Measurements from ENCODE around the gene PACSIN2.

PACSIN2 gene

GRCh38 chr22:42948294-42948693 lies 66.7 kb downstream of the PACSIN2 start:
- DNase-seq (ENCODE audit: extremely low read depth, insufficient read length), result no peak
- no peak for TF ChIP-seq CTCF (IDR thresholded peaks at IDR 0.05; ENCODE audit: insufficient read depth, low read length, poor library complexity, severe bottlenecking)
- 0 out of 2 replicates have a peak, but pooled peaks cover 1% of the 10 kb centered on the region for H3K36me3 ChIP-seq (ENCODE audit: control insufficient read depth, insufficient read depth, low read length)
- no peak overlapping the region for H3K4me3 ChIP-seq (replicated peaks; ENCODE audit: low read depth, low read length)
- no peaks in the 10 kb centered on the region for H3K27me3 ChIP-seq (replicated peaks; ENCODE audit: control insufficient read depth, insufficient read depth, low read length)

GRCh38 chr22:42947211-42947990 lies 67.5 kb downstream of the PACSIN2 start:
- H3K27me3 ChIP-seq (replicated peaks; ENCODE audit: control insufficient read depth, insufficient read depth, low read length), result no peaks in the 10 kb centered on the region
- H3K4me3 ChIP-seq (replicated peaks; ENCODE audit: low read depth, low read length), result no peak overlapping the region
- TF ChIP-seq CTCF (IDR thresholded peaks at IDR 0.05; ENCODE audit: insufficient read depth, low read length, poor library complexity, severe bottlenecking), result no peak
- no peak for DNase-seq (ENCODE audit: extremely low read depth, insufficient read length)
- 0 out of 2 replicates have a peak, but pooled peaks cover 1% of the 10 kb centered on the region for H3K36me3 ChIP-seq (ENCODE audit: control insufficient read depth, insufficient read depth, low read length)

- H3K36me3 ChIP-seq (ENCODE audit: control insufficient read depth, insufficient read depth, low read length), result 0 out of 2 replicates have a peak, but pooled peaks cover 1% of the 10 kb centered on the region
- H3K4me3 ChIP-seq (replicated peaks; ENCODE audit: low read depth, low read length), result no peak overlapping the region
- H3K27me3 ChIP-seq (replicated peaks; ENCODE audit: control insufficient read depth, insufficient read depth, low read length), result no peaks in the 10 kb centered on the region
- DNase-seq (ENCODE audit: extremely low read depth, insufficient read length), result no peak
- TF ChIP-seq CTCF (IDR thresholded peaks at IDR 0.05; ENCODE audit: insufficient read depth, low read length, poor library complexity, severe bottlenecking), result no peak
These were observed 68.3 kb downstream of the PACSIN2 start for GRCh38 chr22:42946546-42947198.

- DNase-seq (ENCODE audit: extremely low read depth, insufficient read length), result no peak
- peaks cover 1% of the 10 kb centered on the region; the same call in 1 of the 2 replicates for H3K36me3 ChIP-seq (ENCODE audit: control insufficient read depth, insufficient read depth, low read length)
- no peak overlapping the region for H3K4me3 ChIP-seq (replicated peaks; ENCODE audit: low read depth, low read length)
- no peaks in the 10 kb centered on the region for H3K27me3 ChIP-seq (replicated peaks; ENCODE audit: control insufficient read depth, insufficient read depth, low read length)
- no peak for TF ChIP-seq CTCF (IDR thresholded peaks at IDR 0.05; ENCODE audit: insufficient read depth, low read length, poor library complexity, severe bottlenecking)
These were observed 69.2 kb downstream of the PACSIN2 start for GRCh38 chr22:42945736-42946135.

- no peak for TF ChIP-seq CTCF (IDR thresholded peaks at IDR 0.05; ENCODE audit: insufficient read depth, low read length, poor library complexity, severe bottlenecking)
- Histone ChIP-seq H3K27me3 (replicated peaks; ENCODE audit: control insufficient read depth, insufficient read depth, low read length) (no peaks in the 10 kb centered on the region), H3K4me3 (replicated peaks; ENCODE audit: low read depth, low read length) (no peak overlapping the region), H3K36me3 (ENCODE audit: control insufficient read depth, insufficient read depth, low read length) (peaks cover 1% of the 10 kb centered on the region; the same call in 1 of the 2 replicates)
- DNase-seq (ENCODE audit: extremely low read depth, insufficient read length), result no peak
These were observed 69.9 kb downstream of the PACSIN2 start for GRCh38 chr22:42945027-42945426.
